Fibroblast of skin of right quadriceps (primary cell): Measurements from ENCODE around the gene ZNF154.

Source experiments
- DNase-seq: peaks from one replicate; pipeline ENCODE4 v3.0.0-alpha.2; 2013

Gene ZNF154

GRCh38 chr19:57672466-57672865, 36.5 kb downstream of the ZNF154 start:
- no peak for DNase-seq

DNA sequence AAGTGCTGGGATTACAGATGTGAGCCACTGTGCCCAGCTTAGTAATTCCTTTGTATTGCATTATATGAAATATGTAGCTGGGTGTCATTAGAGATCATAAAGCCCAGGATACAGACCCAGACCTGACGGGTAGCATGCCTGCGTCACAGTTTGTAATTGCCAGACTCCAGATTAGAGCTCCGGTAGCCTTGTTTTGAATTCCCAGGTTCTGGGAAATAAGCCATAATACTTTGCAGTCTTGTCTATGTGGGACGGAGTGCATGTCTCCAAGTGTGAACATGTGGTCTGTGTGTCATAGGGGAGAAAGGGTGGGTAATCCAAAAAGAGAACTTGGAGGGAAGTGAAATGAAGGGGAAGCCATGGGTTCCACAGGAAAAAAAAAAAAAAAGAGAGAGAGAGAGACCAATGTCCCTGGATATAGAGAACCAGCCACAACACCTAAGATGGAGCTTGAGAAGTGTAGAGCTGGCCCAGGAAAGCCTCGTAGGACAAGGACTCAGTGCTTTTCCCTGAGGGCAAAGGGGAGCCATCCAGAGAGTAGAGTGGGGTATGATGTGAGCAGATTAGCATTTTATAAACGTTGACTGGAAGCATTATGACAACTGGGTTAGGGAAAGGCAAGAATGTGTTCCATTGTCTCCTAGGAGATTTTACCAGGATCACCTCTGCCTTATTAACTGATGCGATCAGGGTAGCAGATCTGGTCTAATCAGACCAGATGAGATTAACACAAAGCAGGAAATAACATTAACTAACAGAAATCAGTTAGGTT, 37.7 kb downstream of the ZNF154 start:
- no peak for DNase-seq

DNA sequence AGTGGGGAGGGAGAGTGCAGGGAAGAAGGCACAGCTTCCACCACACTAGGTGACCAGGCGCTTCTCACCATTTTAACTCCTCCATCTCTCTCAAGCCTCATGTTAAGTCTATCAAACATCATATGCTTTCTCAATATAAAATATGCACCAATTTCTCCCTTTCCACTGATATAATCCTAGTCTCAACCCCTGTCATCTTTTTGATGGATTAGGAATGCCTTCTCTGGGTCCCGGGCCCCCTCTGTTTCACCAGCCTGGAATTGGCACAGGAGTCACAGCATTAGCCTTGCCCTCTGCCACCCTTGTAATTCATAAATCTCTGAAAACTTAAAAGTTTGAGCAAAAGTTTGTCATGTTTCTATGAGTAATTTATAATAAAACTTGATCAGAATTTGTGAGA, 40.4 kb downstream of the ZNF154 start, which contains the start of gene ZSCAN4:
Gene ZSCAN4 (plus strand): TSS at position 301 of the 400 bp plus-strand sequence. CDS start 7,211 bp downstream, outside the sequence.
- no peak for DNase-seq

GRCh38 chr19:57667228-57667627, 41.8 kb downstream of the ZNF154 start:
- DNase-seq: no peak

- no peak for DNase-seq
Measured at GRCh38 chr19:57665261-57665806, 43.7 kb downstream of the ZNF154 start.

DNA sequence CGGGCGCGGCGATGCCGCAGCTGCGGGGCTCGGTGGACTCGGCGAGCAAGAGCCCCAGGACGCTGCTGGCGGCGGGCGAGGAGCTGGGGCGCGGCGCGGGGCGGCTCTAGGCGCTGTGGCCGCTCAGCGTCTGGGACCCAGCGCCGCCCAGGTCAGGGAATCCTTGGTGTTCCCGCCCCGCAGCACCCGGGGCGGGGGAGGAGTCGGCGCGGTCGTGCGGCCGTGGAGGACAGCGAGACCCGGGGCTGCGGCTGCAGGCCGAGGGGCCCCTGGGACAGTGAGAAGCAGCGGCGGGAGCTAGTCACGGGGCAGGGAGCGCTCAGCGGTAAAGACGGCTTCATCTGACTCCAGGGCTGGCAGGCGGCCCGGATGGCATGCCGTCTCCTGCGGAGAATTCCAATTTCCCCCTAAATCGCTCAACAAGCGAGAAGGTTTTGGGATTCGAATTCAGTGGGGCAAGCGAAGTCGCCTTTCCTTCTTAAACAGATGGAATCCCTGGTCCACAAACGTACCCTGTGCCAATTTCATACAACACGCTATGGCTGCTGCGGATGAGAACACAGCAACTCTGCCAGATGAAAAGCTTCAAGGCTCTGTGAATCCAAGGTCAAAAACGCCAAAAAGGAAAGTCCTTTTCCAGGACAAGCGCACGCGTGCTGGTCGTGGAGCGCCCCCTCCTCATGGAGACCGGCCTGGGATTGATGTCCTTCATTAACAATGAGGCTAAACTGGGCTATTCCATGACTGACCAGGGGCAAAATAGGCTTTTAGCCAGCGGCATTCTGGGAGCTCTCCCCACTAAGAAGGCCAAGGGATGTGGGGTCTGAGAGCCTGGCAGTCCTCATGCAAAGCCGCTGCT, 44.5 kb downstream of the ZNF154 start:
- DNase-seq: peak; percentile 51

DNA sequence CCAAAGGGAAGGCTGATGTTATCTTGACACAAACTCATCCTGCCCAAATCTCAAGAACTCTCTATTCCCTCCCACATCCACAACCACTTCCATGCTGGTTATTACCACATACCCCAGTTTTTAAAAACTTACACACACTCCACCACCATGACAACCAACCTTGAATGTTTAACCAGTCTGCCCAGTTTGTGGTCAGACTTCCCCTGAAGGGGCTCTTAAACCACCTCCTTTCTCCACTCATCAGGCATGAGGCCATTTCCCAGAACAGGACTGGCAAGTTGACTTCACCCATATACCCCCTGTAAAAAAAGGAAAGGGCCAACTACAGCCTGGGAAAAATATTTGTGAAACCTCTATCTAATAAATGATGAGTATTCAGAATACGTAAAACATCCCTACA, 52.7 kb downstream of the ZNF154 start:
- DNase-seq: no peak

DNA sequence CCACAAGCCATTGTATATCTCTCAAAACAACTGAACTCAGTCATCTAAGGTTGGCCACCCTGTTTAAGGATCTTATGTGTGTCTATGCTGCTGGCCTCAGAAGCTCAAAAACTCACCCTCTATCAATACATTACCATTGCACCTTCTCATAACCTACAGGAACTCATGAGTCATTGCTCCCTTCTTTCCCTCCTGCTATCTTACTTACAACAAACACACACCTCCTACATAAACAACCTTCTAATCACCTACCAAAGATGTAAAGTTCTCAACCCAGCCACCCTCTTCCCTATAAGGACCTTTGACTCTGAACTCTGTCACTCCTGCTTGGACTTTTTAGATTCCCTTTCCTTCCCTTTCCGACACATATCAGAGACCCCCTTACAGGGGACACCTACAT, 53.6 kb downstream of the ZNF154 start:
- no peak for DNase-seq

- no peak for DNase-seq
Measured at GRCh38 chr19:57653689-57654088, 55.3 kb downstream of the ZNF154 start.

DNA sequence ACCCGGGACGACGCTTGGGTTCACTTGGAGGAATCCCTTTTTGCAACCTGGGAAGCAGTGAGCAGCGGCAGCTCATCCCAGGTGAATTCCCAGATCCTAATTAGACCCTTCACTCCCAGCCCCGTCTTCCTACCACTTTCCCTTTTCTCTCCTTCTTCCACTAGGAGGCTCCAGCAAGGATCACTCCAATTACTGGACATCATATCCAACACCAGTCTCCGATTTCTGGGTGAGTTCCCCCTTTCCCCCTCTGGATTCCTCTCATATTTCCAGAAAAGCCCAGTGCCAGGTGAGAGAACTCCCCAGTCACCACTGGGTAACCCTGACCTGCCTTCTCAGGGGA, 57.4 kb downstream of the ZNF154 start:
- no peak for DNase-seq

- no peak for DNase-seq
Measured at GRCh38 chr19:57648331-57649003, 60.5 kb downstream of the ZNF154 start.
